GM12801 (cell line): ENCODE measurements around the gene AHCYL2.

ENCODE experiments used
- CTCF ChIP-seq: IDR thresholded peaks from one replicate; pipeline ENCODE4 v1.5.1; 2011; ENCODE audit warnings: control low read depth; ENCODE audit not compliant: insufficient read length; ENCODE audit errors: extremely low read depth

Gene AHCYL2

GRCh38 chr7:129437190-129437589 is 212.4 kb downstream of the AHCYL2 start:
- TF ChIP-seq CTCF, result no peak

- no peak for TF ChIP-seq CTCF
Measured at GRCh38 chr7:129438281-129438838, 213.5 kb downstream of the AHCYL2 start.

DNA sequence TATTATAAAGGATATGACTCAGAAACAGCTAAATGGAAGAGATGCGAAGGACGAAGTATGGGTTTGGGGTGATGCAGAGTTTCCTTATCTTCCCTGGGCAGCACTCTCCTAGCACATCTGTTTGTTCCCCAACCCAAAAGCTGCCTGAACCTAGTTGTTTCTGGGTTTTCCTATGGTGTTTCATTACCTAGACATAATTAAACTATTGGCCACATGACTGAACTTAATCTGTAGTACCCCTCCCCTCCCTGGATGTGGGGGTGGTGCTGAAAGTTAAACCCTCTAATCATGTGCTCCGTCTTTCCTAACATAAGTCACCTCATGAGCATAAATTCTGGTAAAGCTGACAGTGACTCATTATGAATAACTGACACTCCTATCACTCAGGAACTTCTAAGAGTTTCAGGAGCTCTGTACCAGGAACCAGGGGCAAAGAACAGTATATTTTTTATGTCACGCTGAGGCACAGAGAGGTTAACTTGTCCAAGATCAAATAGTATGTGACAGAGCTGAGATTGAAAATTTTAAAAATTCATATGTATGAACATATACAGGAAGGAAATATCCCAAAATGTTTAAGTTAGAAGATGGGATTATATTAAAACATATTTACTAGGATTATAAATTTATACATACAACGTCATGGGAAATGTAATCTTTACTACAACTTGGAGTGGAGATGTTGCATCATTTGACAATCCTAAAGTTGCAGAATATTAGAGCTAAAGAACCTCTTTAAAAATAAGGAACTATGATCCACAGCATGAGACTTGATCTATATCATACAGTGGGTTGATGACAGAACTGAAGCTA is 214.2 kb downstream of the AHCYL2 start:
- TF ChIP-seq CTCF, result no peak

DNA sequence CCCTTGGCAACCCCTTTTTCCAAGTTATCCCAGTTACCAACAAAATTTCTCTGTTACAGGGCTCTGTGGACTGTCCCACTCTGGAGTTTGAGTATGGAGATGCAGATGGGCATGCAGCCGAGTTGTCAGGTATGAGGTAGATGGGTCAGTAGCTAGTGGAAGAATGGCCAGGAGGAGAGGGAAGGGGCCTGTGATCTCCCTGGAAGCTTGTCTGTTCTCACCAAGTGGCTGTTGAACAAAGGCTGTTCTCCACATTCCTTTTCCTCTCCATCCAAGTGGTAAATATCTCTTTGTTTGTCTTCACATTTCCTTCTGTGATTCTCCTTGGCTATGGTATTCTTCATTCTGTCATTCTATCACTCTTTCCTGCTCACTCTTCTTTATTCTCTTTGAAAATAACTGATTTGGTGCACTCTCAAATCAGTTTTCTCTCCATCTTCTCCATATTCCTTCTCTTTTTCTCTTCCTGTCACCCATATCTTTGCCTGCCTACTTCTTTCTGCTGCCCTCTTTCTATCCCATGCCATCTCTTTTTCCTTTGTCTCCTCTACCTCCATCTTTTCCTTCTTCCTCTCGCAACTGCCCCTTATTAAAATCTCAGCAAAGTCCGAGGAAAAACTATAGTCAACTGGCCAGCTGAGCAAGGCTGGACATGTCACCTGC is 215.3 kb downstream of the AHCYL2 start:
- no peak for TF ChIP-seq CTCF

- no peak for TF ChIP-seq CTCF
Measured at GRCh38 chr7:129443612-129444011, 218.8 kb downstream of the AHCYL2 start.

- TF ChIP-seq CTCF, result no peak
Measured at GRCh38 chr7:129450295-129450694, 225.5 kb downstream of the AHCYL2 start.

GRCh38 chr7:129452589-129453231 is 227.9 kb downstream of the AHCYL2 start:
- TF ChIP-seq CTCF, result no peak
